K562 (cell line): ENCODE data around the gene SHOX. TPM values are rescaled to one million over a fixed set of nuclear protein-coding genes. Genes with fewer than 3 reads are reported as not detected.

Experiments used
- ATAC-seq: fragments of 200-7000 bp; cut with Tn5 transposase; 3 replicates; pipeline ENCODE4 v1.9.1; 2020; ENCODE audit warnings: moderate library complexity
- BruUV-seq: library from RNA; stranded (reverse); fragments of 400-500 nt; replicated peaks from 2 replicates; lab custom pipeline; 2021; lab: Mats Ljungman, UMichigan
- CTCF ChIA-PET: fragments of 300-600 bp; formaldehyde crosslinking; extraction: SDS; loops from one replicate; lab custom pipeline; 2021; ENCODE audit warnings: low intra/inter-chr PET ratio; lab: Yijun Ruan, JAX
- POLR2A ChIA-PET: fragments of 300-600, 350-650 bp; sonication (Branson Sonifier 250); formaldehyde crosslinking; extraction: SDS; loops from one replicate; lab custom pipeline; 2021; ENCODE audit warnings: antibody characterized with exemption, inconsistent platforms; lab: Yijun Ruan, JAX
- DNase-seq, 4 experiments: peaks; one replicate each; pipeline versions ENCODE4 v3.0.0 to v3.0.0-alpha.2; 2011 to 2018; ENCODE audit warnings: low spot score in 3 of 4, mixed read lengths in 3 of 4; ENCODE audit errors: extremely low read depth in 1 of 4
- FAIRE-seq: peaks from 2 replicates; lab custom pipeline; 2011; peaks lifted over from hg19 to GRCh38; lab: Jason Lieb, UNC
- H2AFZ ChIP-seq: 2 replicates; pipeline ENCODE4 v1.6.0; 2011; ENCODE audit warnings: low read depth, low read length, control low read depth, inconsistent platforms
- H3K27ac ChIP-seq: fragments of 200-600 bp; 3 replicates; pipeline ENCODE4 v1.8.0; 2011; ENCODE audit warnings: low read depth, mild to moderate bottlenecking, control low read depth, inconsistent platforms, low read length, moderate library complexity, mixed read lengths; ENCODE audit errors: extremely low read depth
- H3K27me3 ChIP-seq, 2 experiments: fragments of 300-600 bp in 1 of 2; 2 replicates in 1 of 2; 3 replicates in 1 of 2; pipeline versions ENCODE4 v1.6.0 to v1.8.0; 2011; ENCODE audit warnings: inconsistent platforms in 2 of 2, low read length in 2 of 2, mild to moderate bottlenecking in 1 of 2, mixed read lengths in 1 of 2, moderate library complexity in 1 of 2; ENCODE audit not compliant: control insufficient read depth in 2 of 2, insufficient read depth in 2 of 2
- H3K36me3 ChIP-seq: fragments of 300-600 bp; 3 replicates; pipeline ENCODE4 v1.8.0; 2011; ENCODE audit warnings: mild to moderate bottlenecking, low read length, inconsistent platforms; ENCODE audit not compliant: control insufficient read depth, insufficient read depth
- H3K4me1 ChIP-seq, 2 experiments: fragments of 200-600 bp in 1 of 2; replicated peaks in 1 of 2; 2 replicates in 1 of 2; 3 replicates in 1 of 2; pipeline versions ENCODE4 v1.5.1 to v1.8.0; 2011; ENCODE audit warnings: inconsistent platforms in 2 of 2, low read length in 2 of 2, mild to moderate bottlenecking in 1 of 2, mixed read lengths in 1 of 2, moderate library complexity in 1 of 2; ENCODE audit not compliant: control insufficient read depth in 2 of 2, insufficient read depth in 2 of 2
- H3K4me2 ChIP-seq: 2 replicates; pipeline ENCODE4 v1.6.1; 2011; ENCODE audit warnings: low read length, control low read depth, inconsistent platforms, mixed read lengths; ENCODE audit not compliant: insufficient read depth
- H3K4me3 ChIP-seq: fragments of 200-600 bp; sonication (generic), shearing (Covaris generic); 2 replicates; pipeline ENCODE4 v1.5.1; 2016; ENCODE audit warnings: control low read depth, inconsistent platforms
- H3K79me2 ChIP-seq: fragments of 200-600 bp; 3 replicates; pipeline ENCODE4 v1.8.0; 2011; ENCODE audit warnings: low read length, inconsistent platforms; ENCODE audit not compliant: control insufficient read depth, insufficient read depth
- H3K9ac ChIP-seq, 2 experiments: 2 replicates each; pipeline versions ENCODE4 v1.6.0 to v1.6.1; 2011; ENCODE audit warnings: low read depth in 2 of 2, low read length in 2 of 2, control low read depth in 1 of 2, inconsistent platforms in 1 of 2, mild to moderate bottlenecking in 1 of 2, mixed read lengths in 1 of 2; ENCODE audit not compliant: insufficient read depth in 1 of 2
- H3K9me1 ChIP-seq: one replicate; pipeline ENCODE4 v1.6.0; 2011; ENCODE audit warnings: inconsistent platforms, mild to moderate bottlenecking, low read length, moderate library complexity; ENCODE audit not compliant: control insufficient read depth, insufficient read depth
- H3K9me3 ChIP-seq: replicated peaks from 2 replicates; pipeline ENCODE4 v1.5.1; 2011; ENCODE audit warnings: low read depth, low read length, inconsistent platforms; ENCODE audit not compliant: control insufficient read depth, insufficient read depth
- H4K20me1 ChIP-seq: replicated peaks from 2 replicates; pipeline ENCODE4 v1.6.1; 2011; ENCODE audit warnings: low read length, inconsistent platforms, mixed read lengths; ENCODE audit not compliant: control insufficient read depth, insufficient read depth
- ARID2 ChIP-seq: fragments of 450-650 bp; IDR thresholded peaks from 2 replicates; pipeline ENCODE4 v1.6.1; 2017; ENCODE audit warnings: antibody characterized with exemption, mild to moderate bottlenecking
- COPS2 ChIP-seq: fragments of 450-650 bp; conservative IDR thresholded peaks from 2 replicates; pipeline ENCODE4 v1.6.1; 2016; ENCODE audit warnings: mild to moderate bottlenecking, moderate library complexity
- GTF3C2 ChIP-seq: IDR thresholded peaks from 3 replicates; pipeline ENCODE4 v1.6.1; 2011; ENCODE audit warnings: borderline replicate concordance, mild to moderate bottlenecking, moderate library complexity; ENCODE audit not compliant: insufficient read length; ENCODE audit errors: extremely low read depth
- HNRNPH1 ChIP-seq: fragments of 200-400 bp; formaldehyde crosslinking; optimal IDR thresholded peaks from 2 replicates; pipeline ENCODE3; 2017; ENCODE audit warnings: low read depth, mild to moderate bottlenecking, low read length, moderate library complexity
- HNRNPLL ChIP-seq: fragments of 200-400 bp; formaldehyde crosslinking; IDR thresholded peaks from 2 replicates; pipeline ENCODE4 v1.6.1; 2017; ENCODE audit warnings: low read length, low read depth, mild to moderate bottlenecking; ENCODE audit not compliant: poor library complexity, severe bottlenecking
- KDM1A ChIP-seq, 2 experiments: fragments of 450-650 bp; IDR thresholded peaks; 2 replicates each; pipeline ENCODE4 v1.6.1; 2016; ENCODE audit warnings: mild to moderate bottlenecking in 2 of 2
- NFYB ChIP-seq: IDR thresholded peaks from 2 replicates; pipeline ENCODE4 v1.6.1; 2011; ENCODE audit warnings: mild to moderate bottlenecking, moderate library complexity; ENCODE audit not compliant: insufficient read length; ENCODE audit errors: extremely low read depth
- NR0B1 ChIP-seq: fragments of 450-650 bp; IDR thresholded peaks from one replicate; pipeline ENCODE4 v1.6.1; 2018; ENCODE audit warnings: mild to moderate bottlenecking, moderate library complexity; ENCODE audit not compliant: partially characterized antibody
- RBM39 ChIP-seq: fragments of 200-400 bp; formaldehyde crosslinking; optimal IDR thresholded peaks from 2 replicates; pipeline ENCODE3; 2018; ENCODE audit warnings: low read depth, low read length
- SIN3A ChIP-seq, 2 experiments: fragments of 150-350 bp in 1 of 2; IDR thresholded peaks; 2 replicates each; pipeline ENCODE4 v1.6.1; 2011 to 2016; ENCODE audit warnings: borderline replicate concordance in 2 of 2, low read depth in 2 of 2, low read length in 2 of 2, mild to moderate bottlenecking in 2 of 2, moderate library complexity in 2 of 2; ENCODE audit not compliant: control insufficient read depth in 1 of 2
- TGIF2 ChIP-seq: sonication (generic); formaldehyde crosslinking; IDR thresholded peaks from 2 replicates; pipeline ENCODE4 v1.8.1; 2022; ENCODE audit warnings: mild to moderate bottlenecking, missing genetic modification reagents, moderate library complexity
- ZNF3 ChIP-seq: fragments of 250-450 bp; sonication (Bioruptor Pico); IDR thresholded peaks from 2 replicates; pipeline ENCODE4 v1.5.0; 2021; ENCODE audit warnings: mild to moderate bottlenecking, moderate library complexity
- ZNF398 ChIP-seq: fragments of 250-450 bp; sonication (Bioruptor Pico); IDR thresholded peaks from 2 replicates; pipeline ENCODE4 v1.8.0; 2021; ENCODE audit warnings: moderate library complexity, mild to moderate bottlenecking, inconsistent platforms
- ZNF639 ChIP-seq, 2 experiments: fragments of 200-800 bp in 1 of 2; sonication (Bioruptor generic) in 1 of 2; sonication (generic) in 1 of 2; formaldehyde crosslinking in 1 of 2; IDR thresholded peaks in 1 of 2; conservative IDR thresholded peaks in 1 of 2; 2 replicates each; pipeline versions ENCODE4 v1.5.0 to v1.6.1; 2016 to 2020; ENCODE audit warnings: missing compliant biosample characterization in 1 of 2, missing genetic modification characterization in 1 of 2, missing genetic modification reagents in 1 of 2
- WGBS: fragments of 100-300 bp; shearing (Covaris generic); methylation state at CpG from one replicate; pipeline ENCODE4 v1.1.6; 2016; ENCODE audit warnings: low coverage, mixed read lengths; ENCODE audit not compliant: insufficient coverage; ENCODE audit errors: missing lambda C conversion rate; 5-methylcytosine and 5-hydroxymethylcytosine counted together
- in situ Hi-C: fragments of 300-500 bp; cut with MboI; formaldehyde crosslinking; loops from 4 replicates; pipeline ENCODE4 v1.15.0; 2018; ENCODE audit warnings: inconsistent platforms, mixed read lengths
- intact Hi-C: fragments of 100-400 bp; cut with micrococcal nuclease; formaldehyde crosslinking; loops from 2 replicates; pipeline ENCODE4 v1.14.2; 2022
- polyA plus RNA-seq, 8 experiments: library from polyadenylated mRNA; depleted of rRNA in 4 of 8; stranded (reverse) in 5 of 8; unstranded in 3 of 8; fragments of >200 nt; fragmentation: Nextera tagmentation in 2 of 8; fragmentation: Illumina TruSeq in 1 of 8; extraction: Ambion mirVana in 2 of 8; extraction: Trizol in 1 of 8; gene quantifications; 2 replicates each; pipeline versions ENCODE4 v1.2.1 to v1.2.3, GENCODE V29; 2011 to 2014; ENCODE audit warnings: inconsistent platforms in 1 of 8, missing spikeins in 1 of 8
- total RNA-seq, 7 experiments: library from RNA; depleted of rRNA in 6 of 7; stranded (reverse); fragments of >200 nt in 6 of 7; fragmentation: Illumina TruSeq in 2 of 7; extraction: Trizol in 2 of 7; gene quantifications; 2 replicates each; pipeline versions ENCODE4 v1.2.1 to v1.2.3, GENCODE V29; 2011 to 2021; ENCODE audit warnings: low replicate concordance in 1 of 7

The SHOX gene
- total and polyA plus RNA-seq, 9 of the 15 experiments (the other 6 are each of a cell fraction or from before 2014, with no cell fraction given) = not detected

GRCh38 chrX:682892-683291 is 52.3 kb downstream of the SHOX start:
- in situ Hi-C loops = no loop called here
- Histone ChIP-seq H3K36me3 (no peaks in the 10 kb centered on the region), H3K27me3 (no peaks in the 10 kb centered on the region), H3K79me2 (no peaks in the 10 kb centered on the region), H3K9me3 (no peaks in the 10 kb centered on the region), H3K27ac (no peak overlapping the region), H3K4me3 (no peak overlapping the region), H4K20me1 (no peaks in the 10 kb centered on the region), H3K4me1 (no peaks in the 10 kb centered on the region), H3K9me1 (no peaks in the 10 kb centered on the region), H3K9ac (no peak overlapping the region), H3K4me2 (no peak overlapping the region), H2AFZ (no peak overlapping the region)
- ATAC-seq (no peak), FAIRE-seq (no peak), DNase-seq (no peak)
- CTCF ChIA-PET = no interaction called here
- BruUV-seq = no TSS peak
- POLR2A ChIA-PET = no interaction called here
- intact Hi-C loops = no loop called here
- WGBS = 0% methylated on average over 3 of the region's 8 CpGs
- TF ChIP-seq ZNF639 (CRISPR knock-in tag; conservative IDR thresholded peaks at IDR 0.05 in 1 of 2, IDR thresholded peaks at IDR 0.05 in 1 of 2) (no peak), ZNF398 (CRISPR knock-in tag) (no peak), ZNF3 (CRISPR knock-in tag) (no peak), RBM39 (no peak), HNRNPH1 (no peak), ARID2 (no peak), TGIF2 (CRISPR knock-in tag) (no peak), NR0B1 (no peak), SIN3A (IDR thresholded peaks at IDR 0.05; ENCODE audit: borderline replicate concordance in 2 of 2, control insufficient read depth in 1 of 2, low read depth in 2 of 2, low read length in 2 of 2) (no peak), GTF3C2 (no peak), COPS2 (no peak), KDM1A (IDR thresholded peaks at IDR 0.05) (no peak), NFYB (no peak), HNRNPLL (no peak)
